NT2/D1 (cell line): ENCODE measurements around the gene PPP1R3G.

Source experiments
- SUZ12 ChIP-seq: IDR thresholded peaks from 2 replicates; pipeline ENCODE4 v1.6.1; 2011; ENCODE audit not compliant: insufficient read length, insufficient read depth; ENCODE audit errors: extremely low read depth
- YY1 ChIP-seq: IDR thresholded peaks from 2 replicates; pipeline ENCODE4 v1.6.1; 2011; ENCODE audit not compliant: insufficient read length, insufficient read depth
- ZNF274 ChIP-seq: IDR thresholded peaks from 2 replicates; pipeline ENCODE4 v1.6.1; 2011; ENCODE audit warnings: mild to moderate bottlenecking, low read depth, low read length

GRCh38 chr6:5054245-5054873 lies 30.8 kb upstream of the PPP1R3G start:
- TF ChIP-seq YY1 = no peak
- TF ChIP-seq SUZ12 = no peak
- TF ChIP-seq ZNF274 = no peak
